Naive thymus-derived CD4-positive, alpha-beta T cell (primary cell): Measurements from ENCODE around the gene GPR183. TPM values are rescaled to one million over a fixed set of nuclear protein-coding genes. Genes with fewer than 3 reads are reported as not detected.

Experiments
- ATAC-seq: fragments of 150-1000 bp; cut with Tn5 transposase; 2 replicates; pipeline ENCODE4 v1.10.0; 2021; ENCODE audit warnings: mild to moderate bottlenecking, moderate library complexity
- CTCF ChIA-PET: fragments of 350-600 bp; sonication (Branson Sonifier 250); formaldehyde crosslinking; loops from one replicate; lab custom pipeline; 2021; ENCODE audit warnings: antibody characterized with exemption; lab: Charles Lee
- POLR2A ChIA-PET: fragments of 350-600 bp; sonication (Branson Sonifier 250); formaldehyde crosslinking; loops from one replicate; lab custom pipeline; 2021; ENCODE audit warnings: antibody characterized with exemption, inconsistent platforms; lab: Charles Lee
- DNase-seq, 9 donors: peaks; one replicate each; pipeline versions ENCODE4 v3.0.0 to v3.0.0-alpha.2; 2020 to 2022; ENCODE audit warnings: mixed read lengths in 1 of 9
- H3K27ac ChIP-seq: one replicate; pipeline ENCODE4 v1.7.0; 2013; ENCODE audit warnings: mild to moderate bottlenecking, low read depth, low read length, moderate library complexity
- H3K27me3 ChIP-seq, 2 donors: one replicate each; pipeline ENCODE4 v1.7.0; 2013; ENCODE audit warnings: low read length in 2 of 2, mild to moderate bottlenecking in 2 of 2, moderate library complexity in 2 of 2; ENCODE audit not compliant: control insufficient read depth in 2 of 2, insufficient read depth in 2 of 2
- H3K36me3 ChIP-seq, 3 experiments: 1 replicate in 2 of 3; 2 replicates in 1 of 3; pipeline ENCODE4 v1.7.0; 2013; ENCODE audit warnings: low read length in 3 of 3, mild to moderate bottlenecking in 3 of 3, moderate library complexity in 1 of 3; ENCODE audit not compliant: insufficient read depth in 3 of 3, control insufficient read depth in 2 of 3
- H3K4me1 ChIP-seq, 2 donors: one replicate each; pipeline ENCODE4 v1.7.0; 2013; ENCODE audit warnings: low read length in 2 of 2, mild to moderate bottlenecking in 2 of 2, moderate library complexity in 1 of 2; ENCODE audit not compliant: control insufficient read depth in 2 of 2, insufficient read depth in 2 of 2
- H3K4me3 ChIP-seq: 2 replicates; pipeline ENCODE4 v1.7.0; 2013; ENCODE audit warnings: mild to moderate bottlenecking, low read length
- H3K9me3 ChIP-seq, 3 experiments: 1 replicate in 2 of 3; 2 replicates in 1 of 3; pipeline ENCODE4 v1.7.0; 2013; ENCODE audit warnings: low read length in 3 of 3; ENCODE audit not compliant: control insufficient read depth in 2 of 3
- H3K27ac Mint-ChIP-seq, 9 donors: one replicate each; pipeline ENCODE4 v1.8.0; 2020 to 2022; ENCODE audit warnings: mixed read lengths in 9 of 9, mild to moderate bottlenecking in 8 of 9, moderate library complexity in 5 of 9, inconsistent platforms in 2 of 9
- H3K27me3 Mint-ChIP-seq, 5 donors: one replicate each; pipeline ENCODE4 v1.8.0; 2021 to 2022; ENCODE audit warnings: mixed read lengths in 5 of 5, mild to moderate bottlenecking in 1 of 5
- H3K36me3 Mint-ChIP-seq, 5 donors: one replicate each; pipeline ENCODE4 v1.8.0; 2020 to 2022; ENCODE audit warnings: mixed read lengths in 5 of 5, mild to moderate bottlenecking in 3 of 5, inconsistent platforms in 1 of 5
- H3K4me1 Mint-ChIP-seq, 7 donors: one replicate each; pipeline ENCODE4 v1.8.0; 2020 to 2022; ENCODE audit warnings: mixed read lengths in 7 of 7, mild to moderate bottlenecking in 3 of 7, inconsistent platforms in 1 of 7
- H3K4me3 Mint-ChIP-seq, 10 donors: one replicate each; pipeline ENCODE4 v1.8.0; 2020 to 2022; ENCODE audit warnings: mild to moderate bottlenecking in 10 of 10, mixed read lengths in 10 of 10, moderate library complexity in 6 of 10, inconsistent platforms in 2 of 10
- H3K9me3 Mint-ChIP-seq, 11 donors: one replicate each; pipeline ENCODE4 v1.8.0; 2020 to 2022; ENCODE audit warnings: mixed read lengths in 11 of 11, mild to moderate bottlenecking in 4 of 11, inconsistent platforms in 1 of 11, moderate library complexity in 1 of 11
- intact Hi-C, 2 donors: fragments of 100-400 bp; cut with micrococcal nuclease; formaldehyde crosslinking; loops; one replicate each; pipeline ENCODE4 v1.15.1; 2023
- polyA plus RNA-seq, 2 donors: library from polyadenylated mRNA; unstranded; fragments of 300-500 nt; fragmentation: Illumina TruSeq; gene quantifications; one replicate each; pipeline ENCODE4 v1.2.3, GENCODE V29; 2021
- total RNA-seq, 6 experiments: library from RNA in 5 of 6; stranded (reverse) in 5 of 6; gene quantifications; 1 replicate in 5 of 6; 2 replicates in 1 of 6; pipeline ENCODE4 v1.2.3 and lab custom pipeline; 2021 to 2026

The GPR183 gene
- total and polyA plus RNA-seq, 7 experiments from 2014 or later: 26.8 to 241 (median 216) TPM

DNA sequence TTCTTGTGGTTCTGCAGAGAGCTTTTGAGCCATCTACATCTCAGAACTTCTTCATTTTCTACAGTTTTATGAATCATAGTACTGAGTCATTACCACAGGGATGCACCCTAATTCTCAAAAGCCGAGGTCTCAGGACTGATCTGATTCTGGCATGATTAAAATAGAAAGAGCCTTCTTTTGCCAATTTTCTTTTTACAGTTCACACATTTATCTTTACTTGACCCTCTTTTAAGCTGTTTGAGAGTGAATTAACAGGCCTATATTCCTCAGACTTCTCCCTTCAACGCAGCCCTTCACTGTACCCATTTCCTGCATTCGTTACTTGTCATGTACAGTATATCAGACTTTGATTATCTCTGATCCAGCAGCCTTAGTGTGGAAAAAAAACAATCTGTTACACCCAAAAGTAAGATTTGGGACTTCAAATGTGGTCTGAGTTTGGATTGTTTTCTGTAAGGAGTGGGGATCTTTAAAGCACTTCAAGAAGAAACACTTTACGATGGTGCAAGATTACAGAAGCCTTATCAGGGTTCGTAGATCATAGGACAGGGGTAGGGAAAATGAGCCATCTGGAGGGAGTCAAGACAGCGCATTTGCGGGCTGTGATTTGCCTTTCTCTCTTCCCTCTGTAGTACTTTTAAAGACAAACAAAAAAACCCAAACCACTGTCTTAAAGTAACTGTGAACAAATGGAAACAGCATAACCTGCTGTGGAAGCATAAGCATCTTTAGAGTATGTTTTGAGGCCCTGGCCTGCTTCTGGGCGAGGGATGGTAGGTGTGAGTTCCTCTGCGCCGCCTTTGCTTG is 15.3 kb upstream of the GPR183 start:
- CTCF ChIA-PET: interaction anchor here (0.7 to 1.5 kb wide), 4 partner anchors 12 to 49 kb away, joined by 3 to 4 read pairs (median 3); no protein-coding TSS in a partner anchor
- Histone ChIP-seq H3K9me3 (no peaks in the 10 kb centered on the region), H3K4me3 (peak overlapping the region; percentile 2), H3K4me1 (peaks cover 65 to 66% of the 10 kb centered on the region in 2 donors), H3K36me3 (peaks cover 0 to 8% (median 7%) of the 10 kb centered on the region in 3 experiments), H3K27ac (peak overlapping the region; percentile 77), H3K27me3 (no peaks in the 10 kb centered on the region)
- POLR2A ChIA-PET: interaction anchor here (0.5 to 3.6 kb wide), 21 partner anchors 8 to 496 kb away, joined by 3 to 41 read pairs (median 5); partner anchors contain the start of gene GPR183
- H3K27me3 Mint-ChIP-seq: no peaks in the 10 kb centered on the region
- peaks cover 6 to 39% (median 30%) of the 10 kb centered on the region in 5 donors for H3K36me3 Mint-ChIP-seq
- peak overlapping the region; percentile 51 to 84 (median 67) for H3K4me3 Mint-ChIP-seq
- peak; percentile 81 for ATAC-seq
- H3K27ac Mint-ChIP-seq: peak overlapping the region; percentile 88 to 99 (median 95)
- intact Hi-C loops: loop anchor here (1.0 to 2.0 kb wide), 13 partner anchors 8 to 65 kb away; partner anchors contain the start of gene GPR183 (in 1 of the 2)
- peak in 6 of 9 donors; percentile 35 to 64 (median 48) for DNase-seq
- peaks cover 38 to 95% (median 75%) of the 10 kb centered on the region in 7 donors for H3K4me1 Mint-ChIP-seq
- no peaks in the 10 kb centered on the region for H3K9me3 Mint-ChIP-seq

DNA sequence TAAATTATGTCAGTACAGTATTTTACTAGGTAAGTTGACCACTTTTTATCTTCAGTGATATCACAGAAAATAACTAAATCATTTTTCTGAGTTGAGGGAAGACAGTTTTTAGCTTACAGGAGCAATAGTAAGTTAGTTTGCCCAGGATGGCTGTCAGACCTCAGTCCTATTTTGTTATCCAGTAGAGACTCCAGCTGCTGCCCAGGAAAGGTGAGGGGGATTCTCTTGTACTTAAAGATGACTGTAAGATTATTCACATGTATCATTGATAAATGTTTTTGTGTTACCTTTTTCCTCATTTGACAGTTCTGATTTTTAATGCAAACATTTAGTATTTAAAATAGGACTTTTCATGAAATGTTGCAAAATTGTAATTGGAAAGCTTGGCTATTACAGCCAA is 14.5 kb upstream of the GPR183 start:
- Mint-ChIP-seq H3K36me3 (peaks cover 6 to 39% (median 25%) of the 10 kb centered on the region in 5 donors), H3K9me3 (no peaks in the 10 kb centered on the region), H3K27ac (peak overlapping the region; percentile 88 to 99 (median 95)), H3K4me3 (peak overlapping the region in 6 of 10 donors; percentile 33 to 84 (median 67)), H3K4me1 (peaks cover 38 to 95% (median 76%) of the 10 kb centered on the region in 7 donors), H3K27me3 (no peaks in the 10 kb centered on the region)
- H3K27ac ChIP-seq: peak overlapping the region; percentile 77
- intact Hi-C loops: loop anchor here (1.0 to 2.0 kb wide), 13 partner anchors 7 to 66 kb away; partner anchors contain the start of gene GPR183 (in 1 of the 2)
- ChIA-PET POLR2A (interaction anchor here (0.5 to 3.6 kb wide), 24 partner anchors 9 to 496 kb away, joined by 3 to 41 read pairs (median 4); partner anchors contain the start of gene GPR183), CTCF (interaction anchor here (0.7 to 1.5 kb wide), 4 partner anchors 16 to 55 kb away, joined by 3 read pairs; no protein-coding TSS in a partner anchor)
- no peak for ATAC-seq
- H3K36me3 ChIP-seq: peaks cover 0 to 8% (median 7%) of the 10 kb centered on the region in 3 experiments
- no peak for DNase-seq
- H3K4me1 ChIP-seq: peaks cover 60 to 71% of the 10 kb centered on the region in 2 donors
- H3K27me3 ChIP-seq: no peaks in the 10 kb centered on the region
- H3K4me3 ChIP-seq: no peak overlapping the region
- H3K9me3 ChIP-seq: no peaks in the 10 kb centered on the region

DNA sequence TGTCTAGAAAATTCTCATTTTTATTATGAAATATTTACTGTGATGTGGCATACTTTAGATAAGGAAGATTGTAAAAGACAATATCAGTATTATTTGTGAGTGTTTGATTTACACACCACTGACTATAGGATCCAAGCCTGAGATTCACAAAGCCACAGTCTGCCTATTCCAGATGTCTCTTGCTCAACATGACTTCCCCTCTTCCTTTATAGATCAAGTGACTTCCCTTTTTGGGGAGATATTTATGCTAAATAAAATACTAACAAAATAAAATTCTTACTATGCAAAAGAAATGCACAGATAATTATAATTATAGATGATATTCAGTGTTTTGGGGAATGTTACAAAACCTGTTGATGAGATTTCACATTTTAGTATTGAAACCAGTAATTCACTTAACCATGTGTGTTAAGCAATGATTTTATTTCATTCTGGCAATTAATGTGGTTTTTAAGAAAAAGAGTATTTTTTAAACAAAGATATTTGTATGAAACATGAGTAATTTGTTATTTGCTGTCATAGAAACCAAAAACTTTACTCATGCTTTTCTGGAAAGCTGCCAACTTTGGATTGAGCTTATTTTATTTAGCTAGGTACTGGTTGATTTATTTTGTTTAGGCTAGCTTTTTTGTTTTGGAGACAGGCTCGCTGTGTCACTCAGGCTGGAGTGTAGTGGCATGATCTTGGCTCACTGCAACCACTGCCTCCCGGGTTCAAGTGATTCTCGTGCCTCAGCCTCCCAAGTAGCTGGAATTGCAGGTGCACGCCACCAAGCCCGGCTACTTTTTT is 13.7 kb upstream of the GPR183 start:
- no peaks in the 10 kb centered on the region for H3K27me3 Mint-ChIP-seq
- Histone ChIP-seq H3K4me1 (peaks cover 61 to 71% of the 10 kb centered on the region in 2 donors), H3K9me3 (no peaks in the 10 kb centered on the region), H3K36me3 (peaks cover 0 to 8% (median 7%) of the 10 kb centered on the region in 3 experiments), H3K27me3 (no peaks in the 10 kb centered on the region), H3K27ac (peak overlapping the region; percentile 77), H3K4me3 (no peak overlapping the region)
- ATAC-seq: peak; percentile 51
- H3K27ac Mint-ChIP-seq: peak overlapping the region; percentile 88 to 99 (median 95)
- peaks cover 43 to 95% (median 75%) of the 10 kb centered on the region in 7 donors for H3K4me1 Mint-ChIP-seq
- peak overlapping the region in 2 of 10 donors; percentile 47 to 71 for H3K4me3 Mint-ChIP-seq
- intact Hi-C loops: no loop called here
- H3K9me3 Mint-ChIP-seq: peaks cover 0 to 2% (median 0%) of the 10 kb centered on the region in 11 donors
- DNase-seq: peak in 5 of 9 donors; percentile 52 to 78 (median 72)
- ChIA-PET CTCF (interaction anchor here (0.7 to 1.5 kb wide), 3 partner anchors 15 to 56 kb away, joined by 3 read pairs; no protein-coding TSS in a partner anchor), POLR2A (interaction anchor here (0.6 to 3.6 kb wide), 16 partner anchors 9 to 270 kb away, joined by 3 to 41 read pairs (median 4); partner anchors contain the start of gene GPR183)
- H3K36me3 Mint-ChIP-seq: peaks cover 6 to 40% (median 28%) of the 10 kb centered on the region in 5 donors

DNA sequence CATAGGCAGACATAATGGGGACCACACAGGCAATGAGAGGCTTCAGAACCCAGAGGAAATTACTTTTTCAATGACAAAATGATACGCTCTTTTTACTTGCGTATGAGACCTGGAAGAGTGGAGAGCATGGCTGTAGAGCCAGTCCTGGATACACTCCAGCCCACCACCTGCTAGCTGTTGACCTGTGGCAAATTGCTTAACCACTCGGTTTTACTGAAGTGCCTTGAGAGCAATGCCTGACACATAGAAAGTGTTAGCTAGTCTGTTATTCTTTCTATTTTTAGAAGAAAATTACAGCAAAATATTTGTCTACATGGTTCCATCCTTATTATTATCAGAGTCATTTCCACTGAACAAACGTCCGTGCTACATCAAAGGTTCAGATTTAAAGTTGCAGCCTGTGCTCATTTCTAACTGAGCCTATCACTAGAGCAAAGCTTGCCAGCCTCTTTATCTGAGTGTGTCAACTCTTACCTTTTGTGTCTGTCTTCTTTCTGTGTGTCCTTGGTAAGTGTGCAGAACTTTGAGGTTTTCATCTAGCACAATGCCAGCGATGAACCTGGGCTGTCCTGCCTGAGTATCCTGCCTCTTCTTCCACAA is 9.6 kb upstream of the GPR183 start:
- ATAC-seq: no peak
- Histone ChIP-seq H3K9me3 (no peaks in the 10 kb centered on the region), H3K36me3 (peaks cover 0 to 8% (median 7%) of the 10 kb centered on the region in 3 experiments), H3K4me3 (peak overlapping the region; percentile 8), H3K4me1 (peaks cover 51 to 73% of the 10 kb centered on the region in 2 donors), H3K27ac (peak overlapping the region; percentile 90), H3K27me3 (no peaks in the 10 kb centered on the region)
- POLR2A ChIA-PET: interaction anchor here (0.8 to 1.8 kb wide), 4 partner anchors 11 to 41 kb away, joined by 3 to 7 read pairs (median 4); no protein-coding TSS in a partner anchor
- H3K36me3 Mint-ChIP-seq: peaks cover 4 to 35% (median 17%) of the 10 kb centered on the region in 5 donors
- H3K4me3 Mint-ChIP-seq: peak overlapping the region; percentile 33 to 87 (median 72)
- DNase-seq: no peak
- peaks cover 48 to 95% (median 73%) of the 10 kb centered on the region in 7 donors for H3K4me1 Mint-ChIP-seq
- intact Hi-C loops: no loop called here
- no peaks in the 10 kb centered on the region for H3K27me3 Mint-ChIP-seq
- peaks cover 0 to 3% (median 0%) of the 10 kb centered on the region in 11 donors for H3K9me3 Mint-ChIP-seq
- CTCF ChIA-PET: interaction anchor here (1.4 to 1.7 kb wide), 2 partner anchors 11 to 70 kb away, joined by 3 to 6 read pairs; no protein-coding TSS in a partner anchor
- H3K27ac Mint-ChIP-seq: peak overlapping the region; percentile 71 to 99 (median 96)

DNA sequence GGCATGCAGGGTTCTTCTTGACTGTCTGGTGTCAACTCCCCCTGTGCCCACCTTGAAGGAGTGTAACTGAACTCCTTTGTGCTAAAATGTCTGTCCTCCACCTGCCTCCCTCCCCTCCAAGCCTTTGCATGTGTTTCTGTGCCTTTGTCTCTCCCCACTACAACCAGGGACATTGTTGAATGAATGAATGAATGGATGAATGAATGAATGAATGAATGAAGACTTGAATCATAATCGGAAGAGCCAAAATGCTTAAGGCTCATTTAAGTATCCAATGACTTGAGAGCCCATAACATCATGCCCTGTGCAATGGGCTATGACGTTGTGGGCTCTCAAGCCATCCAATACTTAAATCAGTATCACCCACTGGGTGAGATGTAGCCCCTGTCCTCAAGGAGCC is 9.0 kb upstream of the GPR183 start:
- H3K27ac Mint-ChIP-seq: peak overlapping the region; percentile 71 to 99 (median 96)
- Histone ChIP-seq H3K27ac (peak overlapping the region; percentile 90), H3K36me3 (peaks cover 0 to 8% (median 7%) of the 10 kb centered on the region in 3 experiments), H3K4me3 (peak overlapping the region; percentile 8), H3K4me1 (peaks cover 50 to 73% of the 10 kb centered on the region in 2 donors), H3K9me3 (no peaks in the 10 kb centered on the region), H3K27me3 (no peaks in the 10 kb centered on the region)
- H3K9me3 Mint-ChIP-seq: peaks cover 0 to 3% (median 0%) of the 10 kb centered on the region in 11 donors
- intact Hi-C loops: no loop called here
- peaks cover 45 to 95% (median 74%) of the 10 kb centered on the region in 7 donors for H3K4me1 Mint-ChIP-seq
- H3K36me3 Mint-ChIP-seq: peaks cover 4 to 35% (median 17%) of the 10 kb centered on the region in 5 donors
- ChIA-PET CTCF (interaction anchor here (1.4 to 1.7 kb wide), 2 partner anchors 10 to 71 kb away, joined by 3 to 6 read pairs; no protein-coding TSS in a partner anchor), POLR2A (interaction anchor here (0.6 to 2.6 kb wide), 12 partner anchors 10 to 67 kb away, joined by 3 to 36 read pairs (median 4); partner anchors contain the start of gene GPR183)
- no peaks in the 10 kb centered on the region for H3K27me3 Mint-ChIP-seq
- DNase-seq (no peak), ATAC-seq (no peak)
- peak overlapping the region in 9 of 10 donors; percentile 34 to 87 (median 73) for H3K4me3 Mint-ChIP-seq
